Hepatocyte (in vitro differentiated cells): ENCODE results near the gene ITGB2. TPM values are rescaled to one million over a fixed set of nuclear protein-coding genes. Genes with fewer than 3 reads are reported as not detected.
"Not testable (repeated sequence)": the region's sequence is repeated elsewhere in the genome, so short reads cannot be mapped to it uniquely, and the experiment has no call there.

Source experiments
- DNase-seq: peaks from one replicate; pipeline ENCODE4 v3.0.0-alpha.2; 2016; ENCODE audit warnings: low spot score
- H2AFZ ChIP-seq: fragments of 200-600 bp; sonication (generic); 2 replicates; pipeline ENCODE4 v1.6.0; 2016; ENCODE audit warnings: antibody characterized with exemption, mild to moderate bottlenecking
- H3K27ac ChIP-seq: fragments of 200-600 bp; sonication (generic); 2 replicates; pipeline ENCODE4 v1.5.1; 2016; ENCODE audit warnings: mild to moderate bottlenecking
- H3K27me3 ChIP-seq: fragments of 200-600 bp; sonication (generic); 2 replicates; pipeline ENCODE4 v1.6.1; 2016
- H3K36me3 ChIP-seq: fragments of 200-600 bp; sonication (generic); replicated peaks from 2 replicates; pipeline ENCODE4 v1.5.1; 2016; ENCODE audit warnings: low read depth; ENCODE audit not compliant: insufficient read depth
- H3K4me1 ChIP-seq: fragments of 200-600 bp; sonication (generic); 2 replicates; pipeline ENCODE4 v1.5.1; 2016; ENCODE audit warnings: mild to moderate bottlenecking, moderate library complexity; ENCODE audit not compliant: insufficient read depth
- H3K4me2 ChIP-seq: fragments of 200-600 bp; sonication (generic); 2 replicates; pipeline ENCODE4 v1.6.0; 2016
- H3K4me3 ChIP-seq: fragments of 200-600 bp; sonication (generic); 2 replicates; pipeline ENCODE4 v1.5.1; 2016; ENCODE audit warnings: mild to moderate bottlenecking
- H3K79me2 ChIP-seq: fragments of 200-600 bp; sonication (generic); 2 replicates; pipeline ENCODE4 v1.6.0; 2017; ENCODE audit warnings: mild to moderate bottlenecking
- H3K9me2 ChIP-seq: fragments of 200-600 bp; sonication (generic); replicated peaks from 2 replicates; pipeline ENCODE4 v1.6.0; 2017; ENCODE audit warnings: mild to moderate bottlenecking; ENCODE audit not compliant: insufficient read depth
- H3K9me3 ChIP-seq: fragments of 200-600 bp; sonication (generic); 2 replicates; pipeline ENCODE4 v1.5.1; 2016; ENCODE audit warnings: low read depth, mild to moderate bottlenecking
- H4K20me1 ChIP-seq: fragments of 200-600 bp; sonication (generic); 2 replicates; pipeline ENCODE4 v1.6.0; 2016; ENCODE audit warnings: mild to moderate bottlenecking; ENCODE audit not compliant: insufficient read depth, poor library complexity, severe bottlenecking
- EZH2 ChIP-seq: fragments of 200-600 bp; sonication (generic); IDR thresholded peaks from 2 replicates; pipeline ENCODE4 v1.6.1; 2016; ENCODE audit warnings: antibody characterized with exemption, mild to moderate bottlenecking, borderline replicate concordance
- EZH2phosphoT487 ChIP-seq: fragments of 200-600 bp; sonication (generic); IDR thresholded peaks from one replicate; pipeline ENCODE4 v1.6.1; 2018; ENCODE audit warnings: antibody characterized with exemption, mild to moderate bottlenecking, low read depth, moderate library complexity; ENCODE audit not compliant: unreplicated experiment, severe bottlenecking
- WGBS: methylation state at CpG from one replicate; pipeline ENCODE4 v1.1.6; 2016; ENCODE audit warnings: low lambda C conversion rate; ENCODE audit errors: missing lambda C conversion rate; 5-methylcytosine and 5-hydroxymethylcytosine counted together
- polyA plus RNA-seq: library from polyadenylated mRNA; unstranded; fragments of >200 nt; fragmentation: Nextera tagmentation; extraction: Ambion mirVana; gene quantifications from 2 replicates; pipeline ENCODE4 v1.2.1, GENCODE V29; 2016
- total RNA-seq: library from RNA; depleted of rRNA; stranded (reverse); fragments of >200 nt; gene quantifications from 2 replicates; pipeline ENCODE4 v1.2.3, GENCODE V29; 2014
- TF ChIP-seq, protein P1 (sequence below): fragments of 200-600 bp; sonication (generic); IDR thresholded peaks from 2 replicates; pipeline ENCODE4 v1.5.1; 2016; ENCODE audit warnings: antibody characterized with exemption, mild to moderate bottlenecking; ENCODE audit not compliant: poor library complexity

The ITGB2 gene
- total and polyA plus RNA-seq, 2 experiments from 2014 or later: 3.8 to 4.2 TPM

DNA sequence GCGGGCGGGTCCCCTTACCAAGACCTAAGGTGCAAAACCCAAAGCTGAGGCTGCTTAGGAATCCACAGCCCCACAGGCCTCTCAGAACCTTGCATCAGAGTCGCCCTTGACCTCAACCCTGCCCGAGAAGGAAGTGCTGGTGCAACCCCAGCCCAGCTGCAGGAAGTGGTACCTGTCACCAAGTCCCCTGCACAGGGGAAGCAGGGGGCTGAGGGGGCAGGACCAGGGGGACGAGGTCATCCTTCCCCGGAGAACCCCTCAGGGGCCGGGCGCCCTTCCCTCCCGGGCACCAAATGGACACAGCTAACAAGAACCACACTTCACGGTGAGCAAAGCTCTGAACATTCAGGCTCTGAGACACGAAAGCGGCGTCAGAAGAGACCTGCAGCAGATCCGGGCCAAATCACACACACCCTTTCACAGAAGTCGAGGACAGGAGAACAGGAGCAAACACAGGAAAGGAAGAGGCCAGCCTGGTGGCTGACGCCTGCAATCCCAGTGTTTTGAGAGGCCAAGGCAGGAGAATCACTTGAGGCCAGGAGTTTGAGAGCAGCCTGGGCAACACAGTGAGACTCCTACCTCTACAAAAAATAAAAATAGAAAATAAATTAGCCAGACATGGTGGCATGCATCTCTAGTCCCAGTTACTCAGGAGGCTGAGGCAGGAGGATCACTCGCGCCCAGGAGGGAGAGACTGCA lies 6.4 kb downstream of the ITGB2 start:
- H3K4me3 ChIP-seq: no peak overlapping the region
- no peaks in the 10 kb centered on the region for H3K27me3 ChIP-seq
- no peak overlapping the region for H3K27ac ChIP-seq
- TF ChIP-seq, protein P1, sequence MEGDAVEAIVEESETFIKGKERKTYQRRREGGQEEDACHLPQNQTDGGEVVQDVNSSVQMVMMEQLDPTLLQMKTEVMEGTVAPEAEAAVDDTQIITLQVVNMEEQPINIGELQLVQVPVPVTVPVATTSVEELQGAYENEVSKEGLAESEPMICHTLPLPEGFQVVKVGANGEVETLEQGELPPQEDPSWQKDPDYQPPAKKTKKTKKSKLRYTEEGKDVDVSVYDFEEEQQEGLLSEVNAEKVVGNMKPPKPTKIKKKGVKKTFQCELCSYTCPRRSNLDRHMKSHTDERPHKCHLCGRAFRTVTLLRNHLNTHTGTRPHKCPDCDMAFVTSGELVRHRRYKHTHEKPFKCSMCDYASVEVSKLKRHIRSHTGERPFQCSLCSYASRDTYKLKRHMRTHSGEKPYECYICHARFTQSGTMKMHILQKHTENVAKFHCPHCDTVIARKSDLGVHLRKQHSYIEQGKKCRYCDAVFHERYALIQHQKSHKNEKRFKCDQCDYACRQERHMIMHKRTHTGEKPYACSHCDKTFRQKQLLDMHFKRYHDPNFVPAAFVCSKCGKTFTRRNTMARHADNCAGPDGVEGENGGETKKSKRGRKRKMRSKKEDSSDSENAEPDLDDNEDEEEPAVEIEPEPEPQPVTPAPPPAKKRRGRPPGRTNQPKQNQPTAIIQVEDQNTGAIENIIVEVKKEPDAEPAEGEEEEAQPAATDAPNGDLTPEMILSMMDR: no peak
- no peak for TF ChIP-seq EZH2
- DNase-seq: no peak
- no peak overlapping the region for H2AFZ ChIP-seq
- no peaks in the 10 kb centered on the region for H3K4me1 ChIP-seq
- H3K9me2 ChIP-seq: no peaks in the 10 kb centered on the region
- no peak overlapping the region for H3K4me2 ChIP-seq
- H4K20me1 ChIP-seq: no peaks in the 10 kb centered on the region
- H3K9me3 ChIP-seq: no peaks in the 10 kb centered on the region
- H3K79me2 ChIP-seq: no peaks in the 10 kb centered on the region
- no peaks in the 10 kb centered on the region for H3K36me3 ChIP-seq
- 92% methylated on average over 18 of the region's 18 CpGs for WGBS

- H4K20me1 ChIP-seq: no peaks in the 10 kb centered on the region
- no peaks in the 10 kb centered on the region for H3K79me2 ChIP-seq
- H3K36me3 ChIP-seq: no peaks in the 10 kb centered on the region
- H3K4me2 ChIP-seq: no peak overlapping the region
- H3K9me2 ChIP-seq: no peaks in the 10 kb centered on the region
- no peaks in the 10 kb centered on the region for H3K9me3 ChIP-seq
- no peaks in the 10 kb centered on the region for H3K27me3 ChIP-seq
- no peak overlapping the region for H2AFZ ChIP-seq
- H3K4me3 ChIP-seq: no peak overlapping the region
- TF ChIP-seq, protein P1: no peak
- TF ChIP-seq EZH2phosphoT487 (no peak), EZH2 (no peak)
- no peak for DNase-seq
- H3K27ac ChIP-seq: no peak overlapping the region
- H3K4me1 ChIP-seq: no peaks in the 10 kb centered on the region
- 90% methylated on average over 7 of the region's 7 CpGs for WGBS
Observed at GRCh38 chr21:44913425-44914175, 7.1 kb downstream of the ITGB2 start.

GRCh38 chr21:44912506-44913412 lies 7.9 kb downstream of the ITGB2 start:
- H3K4me1 ChIP-seq, H3K36me3 ChIP-seq, H3K9me2 ChIP-seq, H2AFZ ChIP-seq, H3K27me3 ChIP-seq, H3K9me3 ChIP-seq, H4K20me1 ChIP-seq, H3K27ac ChIP-seq, H3K79me2 ChIP-seq, H3K4me2 ChIP-seq, DNase-seq, H3K4me3 ChIP-seq: not testable (repeated sequence)
- WGBS: 89% methylated on average over 17 of the region's 25 CpGs

GRCh38 chr21:44912158-44912473 lies 8.6 kb downstream of the ITGB2 start:
- Histone ChIP-seq H3K4me1 (peaks cover 5% of the 10 kb centered on the region), H3K79me2 (no peaks in the 10 kb centered on the region), H4K20me1 (no peaks in the 10 kb centered on the region), H3K9me2 (no peaks in the 10 kb centered on the region), H3K4me3 (no peak overlapping the region), H3K4me2 (no peak overlapping the region), H3K27me3 (peaks cover 4% of the 10 kb centered on the region), H2AFZ (no peak overlapping the region), H3K9me3 (no peaks in the 10 kb centered on the region), H3K27ac (no peak overlapping the region), H3K36me3 (no peaks in the 10 kb centered on the region)
- 88% methylated on average over 8 of the region's 8 CpGs for WGBS
- TF ChIP-seq EZH2: no peak
- TF ChIP-seq, protein P1: no peak
- no peak for DNase-seq
